ENCODE measurements around the gene ALPP. TPM values are rescaled to one million over a fixed set of nuclear protein-coding genes. Genes with fewer than 3 reads are reported as not detected.
"Not testable (repeated sequence)": the region's sequence is repeated elsewhere in the genome, so short reads cannot be mapped to it uniquely, and the experiment has no call there.

ALPP gene
- total RNA-seq, 1 donor from 2014 or later: 0.38 TPM

DNA sequence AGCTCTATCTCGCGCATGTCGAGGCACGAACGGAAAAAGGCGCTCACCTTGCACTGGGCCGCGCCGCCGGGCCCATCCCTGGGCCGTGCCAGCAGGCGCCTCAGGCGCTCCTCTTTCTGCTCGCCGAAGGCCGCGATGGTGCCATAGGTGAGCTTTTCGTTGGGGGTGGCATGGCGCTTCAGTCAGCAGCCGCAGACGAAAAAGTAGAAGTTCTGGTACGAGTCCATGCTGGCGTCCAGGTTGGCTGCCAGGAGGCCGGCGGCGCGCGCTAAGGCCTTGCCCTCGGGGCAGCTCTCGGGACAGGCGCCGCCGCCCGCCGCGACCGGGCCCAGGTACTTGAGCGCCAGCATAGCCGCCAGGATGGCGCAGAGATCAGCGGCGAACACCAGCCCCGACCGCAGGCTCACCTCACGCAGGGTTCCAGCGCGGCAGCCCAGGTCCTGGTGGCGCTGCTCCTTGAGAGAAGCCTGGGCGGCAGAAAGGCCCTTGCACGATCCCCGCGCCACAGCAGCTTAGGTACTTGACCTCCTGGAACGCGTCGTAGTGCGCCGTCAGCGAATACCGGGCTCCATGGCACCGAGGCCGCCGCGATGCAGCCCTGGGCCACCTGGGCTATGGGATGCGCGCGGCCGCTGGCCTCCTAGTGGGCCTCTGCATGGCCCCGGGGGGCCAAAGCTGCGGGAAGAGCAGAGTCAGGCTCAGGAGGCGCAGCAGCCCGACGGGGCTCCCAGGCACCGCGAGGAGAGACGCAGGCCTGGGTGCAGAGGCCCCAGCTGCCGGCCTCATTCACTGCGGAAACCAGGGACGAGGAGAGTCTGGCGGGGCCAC lies 40.9 kb downstream of the ALPP start:
- intact Hi-C loops (cut with micrococcal nuclease): no loop called here
- TF ChIP-seq, protein P1, sequence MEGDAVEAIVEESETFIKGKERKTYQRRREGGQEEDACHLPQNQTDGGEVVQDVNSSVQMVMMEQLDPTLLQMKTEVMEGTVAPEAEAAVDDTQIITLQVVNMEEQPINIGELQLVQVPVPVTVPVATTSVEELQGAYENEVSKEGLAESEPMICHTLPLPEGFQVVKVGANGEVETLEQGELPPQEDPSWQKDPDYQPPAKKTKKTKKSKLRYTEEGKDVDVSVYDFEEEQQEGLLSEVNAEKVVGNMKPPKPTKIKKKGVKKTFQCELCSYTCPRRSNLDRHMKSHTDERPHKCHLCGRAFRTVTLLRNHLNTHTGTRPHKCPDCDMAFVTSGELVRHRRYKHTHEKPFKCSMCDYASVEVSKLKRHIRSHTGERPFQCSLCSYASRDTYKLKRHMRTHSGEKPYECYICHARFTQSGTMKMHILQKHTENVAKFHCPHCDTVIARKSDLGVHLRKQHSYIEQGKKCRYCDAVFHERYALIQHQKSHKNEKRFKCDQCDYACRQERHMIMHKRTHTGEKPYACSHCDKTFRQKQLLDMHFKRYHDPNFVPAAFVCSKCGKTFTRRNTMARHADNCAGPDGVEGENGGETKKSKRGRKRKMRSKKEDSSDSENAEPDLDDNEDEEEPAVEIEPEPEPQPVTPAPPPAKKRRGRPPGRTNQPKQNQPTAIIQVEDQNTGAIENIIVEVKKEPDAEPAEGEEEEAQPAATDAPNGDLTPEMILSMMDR (IDR thresholded peaks at IDR 0.05): no peak
- H3K4me3 Mint-ChIP-seq: no peak overlapping the region
- no peaks in the 10 kb centered on the region for H3K9me3 Mint-ChIP-seq
- H3K27me3 Mint-ChIP-seq: peaks cover 29% of the 10 kb centered on the region
- DNase-seq: no peak
- ATAC-seq (ENCODE audit: low read depth): no peak
- H3K4me1 Mint-ChIP-seq: peaks cover 10% of the 10 kb centered on the region
- POLR2A ChIA-PET: no interaction called here
- H3K36me3 Mint-ChIP-seq (ENCODE audit: low read depth): no peaks in the 10 kb centered on the region
- H3K27ac Mint-ChIP-seq: no peak overlapping the region
- CTCF ChIA-PET: no interaction called here

DNA sequence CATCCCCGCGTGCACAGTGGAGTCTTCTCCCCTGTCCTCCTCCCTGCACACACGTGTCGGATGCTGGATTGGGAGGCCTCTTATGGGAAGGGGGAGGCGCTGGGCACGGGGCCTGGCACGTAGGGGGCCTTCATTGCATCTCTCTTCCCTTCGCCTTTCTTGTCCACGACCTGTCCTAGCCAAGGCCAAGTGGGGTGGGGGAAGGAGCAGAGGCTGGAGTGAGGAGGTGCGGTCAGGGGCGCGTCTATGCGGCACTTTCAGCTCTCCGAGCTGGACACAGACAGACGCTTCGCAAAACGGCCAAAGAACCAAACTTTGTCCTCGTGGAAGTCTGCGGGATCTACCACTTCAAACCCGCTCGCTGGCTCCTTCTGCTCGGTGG lies 41.5 kb downstream of the ALPP start:
- H3K36me3 Mint-ChIP-seq (ENCODE audit: low read depth): no peaks in the 10 kb centered on the region
- no peak for ATAC-seq (ENCODE audit: low read depth)
- TF ChIP-seq, protein P1 (IDR thresholded peaks at IDR 0.05): no peak
- H3K27ac Mint-ChIP-seq: no peak overlapping the region
- no peak overlapping the region for H3K4me3 Mint-ChIP-seq
- intact Hi-C loops (cut with micrococcal nuclease): no loop called here
- H3K27me3 Mint-ChIP-seq: peaks cover 29% of the 10 kb centered on the region
- no peaks in the 10 kb centered on the region for H3K9me3 Mint-ChIP-seq
- peaks cover 10% of the 10 kb centered on the region for H3K4me1 Mint-ChIP-seq
- ChIA-PET CTCF (no interaction called here), POLR2A (no interaction called here)
- DNase-seq: no peak

DNA sequence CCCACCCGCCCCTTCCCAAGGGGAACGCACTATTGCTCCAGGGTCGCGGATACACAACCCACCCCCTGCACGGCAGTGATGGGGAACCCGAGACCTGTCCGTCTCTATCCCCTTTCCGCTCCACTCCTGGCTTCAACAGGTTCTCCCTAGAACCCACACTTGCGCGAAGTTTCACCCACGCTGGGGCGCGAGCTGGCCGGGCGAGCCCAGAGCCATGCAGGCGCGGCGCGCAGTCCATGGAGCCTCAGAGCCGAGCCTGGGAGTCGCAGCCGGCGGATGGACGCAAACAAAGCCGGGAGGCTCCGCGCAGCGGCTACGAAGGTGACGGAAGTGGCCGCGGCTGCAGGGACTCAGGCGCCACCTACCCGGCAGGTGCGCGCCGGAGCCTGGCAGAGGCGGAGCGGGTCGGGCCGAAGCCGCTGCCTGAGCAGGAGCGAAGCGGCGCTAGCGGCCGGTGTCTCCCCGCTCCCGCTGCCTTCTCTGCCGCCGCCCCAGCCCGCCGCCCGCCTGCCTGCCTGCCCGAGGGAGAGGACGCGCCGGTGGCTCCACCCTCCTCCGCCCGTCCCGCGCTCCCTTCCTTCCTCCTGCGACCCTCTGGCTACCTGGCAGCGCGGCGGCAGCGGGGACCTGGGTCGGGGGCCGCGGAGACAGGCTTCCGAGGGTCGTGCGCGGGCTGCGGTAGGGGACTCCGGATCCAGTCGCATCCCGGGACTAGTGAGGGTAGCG lies 42.1 kb downstream of the ALPP start:
- ATAC-seq (ENCODE audit: low read depth) (no peak), DNase-seq (no peak)
- TF ChIP-seq, protein P1 (IDR thresholded peaks at IDR 0.05): no peak
- Mint-ChIP-seq H3K4me1 (peaks cover 10% of the 10 kb centered on the region), H3K27me3 (peaks cover 29% of the 10 kb centered on the region), H3K36me3 (ENCODE audit: low read depth) (no peaks in the 10 kb centered on the region), H3K4me3 (no peak overlapping the region), H3K9me3 (no peaks in the 10 kb centered on the region), H3K27ac (no peak overlapping the region)
- CTCF ChIA-PET: no interaction called here
- POLR2A ChIA-PET: no interaction called here
- intact Hi-C loops (cut with micrococcal nuclease): no loop called here

DNA sequence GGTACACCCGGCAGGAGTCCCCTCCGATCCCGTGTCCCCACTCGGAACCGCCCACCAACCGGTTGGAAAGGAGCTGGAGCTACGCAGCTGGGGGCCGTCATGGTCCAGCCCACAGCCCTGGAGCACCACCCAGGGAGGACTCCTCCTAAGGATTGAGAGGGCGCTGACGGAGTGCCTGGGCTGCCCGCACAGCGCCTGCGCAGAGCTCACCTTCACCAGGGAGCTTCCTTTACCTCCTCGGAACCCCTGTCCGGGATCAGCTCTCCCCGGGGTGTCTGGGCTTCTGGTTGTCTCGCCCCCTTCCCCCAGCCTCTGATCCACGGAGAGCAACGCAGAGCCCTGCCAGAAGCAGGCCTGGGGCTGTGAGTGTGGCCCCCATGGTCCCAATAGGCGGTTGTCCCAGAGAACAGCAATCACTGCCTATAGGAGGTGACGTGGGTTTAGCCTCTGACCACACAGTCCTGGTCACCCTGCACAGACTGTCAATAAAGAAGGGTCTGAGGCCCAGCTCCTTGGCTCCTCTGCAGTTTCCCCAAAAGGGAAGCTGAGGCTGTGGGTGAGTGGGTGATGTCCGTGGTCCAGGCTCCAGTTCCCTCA lies 42.7 kb downstream of the ALPP start:
- Mint-ChIP-seq H3K27me3 (peaks cover 26% of the 10 kb centered on the region), H3K4me1 (peaks cover 10% of the 10 kb centered on the region), H3K9me3 (no peaks in the 10 kb centered on the region), H3K27ac (no peak overlapping the region), H3K4me3 (no peak overlapping the region), H3K36me3 (ENCODE audit: low read depth) (no peaks in the 10 kb centered on the region)
- TF ChIP-seq, protein P1 (IDR thresholded peaks at IDR 0.05): no peak
- ChIA-PET CTCF (no interaction called here), POLR2A (no interaction called here)
- DNase-seq (no peak), ATAC-seq (ENCODE audit: low read depth) (no peak)
- intact Hi-C loops (cut with micrococcal nuclease): no loop called here

DNA sequence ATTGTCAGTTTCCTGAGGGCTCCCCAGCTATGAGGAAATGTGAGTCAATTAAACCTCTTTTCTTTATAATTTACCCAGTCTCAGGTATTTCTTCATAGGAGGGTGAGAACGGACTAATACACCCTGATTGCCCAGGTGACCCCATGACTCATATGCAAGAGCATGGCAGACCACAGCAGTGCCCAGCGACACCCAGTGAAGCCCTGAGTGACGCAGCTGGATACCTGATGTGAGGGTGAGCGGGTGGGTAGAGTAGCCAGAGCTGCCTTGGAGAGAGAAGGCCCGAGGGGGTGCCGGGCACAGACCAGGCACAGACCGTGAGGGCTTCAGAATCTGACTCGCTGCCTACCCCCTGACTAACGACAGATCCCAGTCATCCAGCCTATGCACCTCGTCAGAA lies 43.5 kb downstream of the ALPP start:
- peaks cover 10% of the 10 kb centered on the region for H3K4me1 Mint-ChIP-seq
- CTCF ChIA-PET: no interaction called here
- no peaks in the 10 kb centered on the region for H3K36me3 Mint-ChIP-seq (ENCODE audit: low read depth)
- POLR2A ChIA-PET: no interaction called here
- no peak overlapping the region for H3K4me3 Mint-ChIP-seq
- no peak overlapping the region for H3K27ac Mint-ChIP-seq
- ATAC-seq (ENCODE audit: low read depth) (no peak), DNase-seq (no peak)
- H3K27me3 Mint-ChIP-seq: peaks cover 26% of the 10 kb centered on the region
- TF ChIP-seq, protein P1 (IDR thresholded peaks at IDR 0.05): no peak
- no peaks in the 10 kb centered on the region for H3K9me3 Mint-ChIP-seq
- intact Hi-C loops (cut with micrococcal nuclease): no loop called here

DNA sequence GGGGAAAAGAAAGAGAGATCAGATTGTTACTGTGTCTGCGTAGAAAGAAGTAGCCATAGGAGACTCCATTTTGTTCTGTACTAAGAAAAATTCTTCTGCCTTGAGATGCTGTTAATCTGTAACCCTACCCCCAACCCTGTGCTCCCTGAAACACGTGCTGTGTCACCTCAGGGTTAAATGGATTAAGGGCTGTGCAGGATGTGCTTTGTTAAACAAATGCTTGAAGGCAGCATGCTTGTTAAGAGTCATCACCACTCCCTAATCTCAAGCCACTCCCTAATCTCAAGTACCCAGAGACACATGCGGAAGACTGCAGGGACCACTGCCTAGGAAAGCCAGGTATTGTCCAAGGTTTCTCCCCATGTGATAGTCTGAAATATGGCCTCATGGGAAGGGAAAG lies 44.4 kb downstream of the ALPP start:
- H3K27ac Mint-ChIP-seq; DNase-seq; ATAC-seq (ENCODE audit: low read depth); H3K36me3 Mint-ChIP-seq (ENCODE audit: low read depth); H3K4me3 Mint-ChIP-seq; H3K9me3 Mint-ChIP-seq; POLR2A ChIA-PET; CTCF ChIA-PET; intact Hi-C loops (cut with micrococcal nuclease): not testable (repeated sequence)
- peaks cover 10% of the 10 kb centered on the region for H3K4me1 Mint-ChIP-seq
- peaks cover 24% of the 10 kb centered on the region for H3K27me3 Mint-ChIP-seq

DNA sequence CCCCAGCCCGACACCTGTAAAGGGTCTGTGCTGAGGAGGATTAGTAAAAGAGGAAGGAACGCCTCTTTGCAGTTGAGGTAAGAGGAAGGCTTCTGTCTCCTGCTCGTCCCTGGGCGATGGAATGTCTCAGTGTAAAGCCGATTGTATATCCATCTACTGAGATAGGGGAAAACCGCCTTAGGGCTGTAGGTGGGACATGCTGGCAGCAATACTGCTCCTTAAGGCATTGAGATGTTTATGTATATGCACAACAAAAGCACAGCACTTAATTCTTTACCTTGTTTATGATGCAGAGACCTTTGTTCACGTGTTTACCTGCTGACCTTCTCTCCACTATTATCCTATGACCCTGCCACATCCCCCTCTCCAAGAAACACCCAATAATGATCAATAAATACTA lies 44.9 kb downstream of the ALPP start:
- ATAC-seq (ENCODE audit: low read depth); H3K9me3 Mint-ChIP-seq; H3K4me1 Mint-ChIP-seq; POLR2A ChIA-PET; DNase-seq; intact Hi-C loops (cut with micrococcal nuclease); CTCF ChIA-PET; H3K27ac Mint-ChIP-seq; H3K36me3 Mint-ChIP-seq (ENCODE audit: low read depth); H3K4me3 Mint-ChIP-seq: not testable (repeated sequence)
- H3K27me3 Mint-ChIP-seq: peaks cover 20% of the 10 kb centered on the region
